Body of pancreas (tissue), 4 donors: Measurements from ENCODE around the gene SRMS.

Source experiments
- CTCF ChIP-seq, 7 experiments: fragments of 450-650 bp in 4 of 7; fragments of 200-600 bp in 3 of 7; sonication (generic) in 3 of 7; IDR thresholded peaks; one replicate each; pipeline ENCODE4 v1.5.1; 2016 to 2019; ENCODE audit warnings: antibody characterized with exemption in 7 of 7
- POLR2A ChIP-seq, 3 donors: fragments of 450-650 bp; IDR thresholded peaks; one replicate each; pipeline ENCODE4 v1.6.1; 2016; ENCODE audit warnings: antibody characterized with exemption in 3 of 3, mild to moderate bottlenecking in 2 of 3

- no peak for TF ChIP-seq CTCF (IDR thresholded peaks at IDR 0.05)
- no peak for TF ChIP-seq POLR2A (IDR thresholded peaks at IDR 0.05)
These were observed 45.5 kb downstream of the SRMS start for GRCh38 chr20:63501818-63502670.
